Astrocyte (in vitro differentiated cells and primary cell): ENCODE results near the gene CAPN12. TPM values are rescaled to one million over a fixed set of nuclear protein-coding genes. Genes with fewer than 3 reads are reported as not detected.
"Not testable (repeated sequence)": the region's sequence is repeated elsewhere in the genome, so short reads cannot be mapped to it uniquely, and the experiment has no call there.

Source experiments
- DNase-seq: peaks from one replicate; pipeline ENCODE4 v3.0.0-alpha.2; 2010; ENCODE audit warnings: low read depth
- FAIRE-seq: peaks from 2 replicates; lab custom pipeline; 2011; peaks lifted over from hg19 to GRCh38; lab: Jason Lieb, UNC
- H2AFZ ChIP-seq: 2 replicates; pipeline ENCODE4 v1.6.0; 2012; ENCODE audit warnings: low read depth, low read length, inconsistent platforms
- H3K27ac ChIP-seq: 2 replicates; pipeline ENCODE4 v1.5.1; 2011; ENCODE audit warnings: low read depth, low read length, inconsistent platforms
- H3K27me3 ChIP-seq: 2 replicates; pipeline ENCODE4 v1.6.0; 2011; ENCODE audit warnings: low read length, inconsistent platforms; ENCODE audit not compliant: insufficient read depth
- H3K36me3 ChIP-seq: 2 replicates; pipeline ENCODE4 v1.5.1; 2011; ENCODE audit warnings: low read length, inconsistent platforms; ENCODE audit not compliant: insufficient read depth
- H3K4me1 ChIP-seq: 2 replicates; pipeline ENCODE4 v1.5.1; 2011; ENCODE audit warnings: low read length, inconsistent platforms; ENCODE audit not compliant: insufficient read depth
- H3K4me2 ChIP-seq: 2 replicates; pipeline ENCODE4 v1.6.0; 2012; ENCODE audit warnings: low read length, inconsistent platforms
- H3K4me3 ChIP-seq: 2 replicates; pipeline ENCODE4 v1.5.1; 2011; ENCODE audit warnings: low read depth, mild to moderate bottlenecking, low read length, inconsistent platforms; ENCODE audit not compliant: insufficient read depth
- H3K79me2 ChIP-seq: 2 replicates; pipeline ENCODE4 v1.6.0; 2012; ENCODE audit warnings: mild to moderate bottlenecking, low read length, inconsistent platforms; ENCODE audit not compliant: insufficient read depth
- H3K9ac ChIP-seq: 2 replicates; pipeline ENCODE4 v1.6.0; 2012; ENCODE audit warnings: mild to moderate bottlenecking, low read length, inconsistent platforms
- H3K9me3 ChIP-seq: 2 replicates; pipeline ENCODE4 v1.5.1; 2012; ENCODE audit warnings: low read depth, mild to moderate bottlenecking, low read length, inconsistent platforms; ENCODE audit not compliant: insufficient read depth
- H4K20me1 ChIP-seq: 2 replicates; pipeline ENCODE4 v1.6.0; 2012; ENCODE audit warnings: low read length, inconsistent platforms; ENCODE audit not compliant: insufficient read depth
- H3K27ac Mint-ChIP-seq: one replicate; pipeline ENCODE4 v1.8.0; 2021; ENCODE audit warnings: mild to moderate bottlenecking, mixed read lengths; ENCODE audit not compliant: unreplicated experiment
- H3K27me3 Mint-ChIP-seq: one replicate; pipeline ENCODE4 v1.8.0; 2021; ENCODE audit warnings: low read depth, mixed read lengths; ENCODE audit not compliant: unreplicated experiment
- H3K36me3 Mint-ChIP-seq: one replicate; pipeline ENCODE4 v1.8.0; 2021; ENCODE audit warnings: low read depth, mixed read lengths; ENCODE audit not compliant: unreplicated experiment
- H3K4me1 Mint-ChIP-seq: one replicate; pipeline ENCODE4 v1.8.0; 2021; ENCODE audit warnings: low read depth, mixed read lengths; ENCODE audit not compliant: unreplicated experiment
- H3K4me3 Mint-ChIP-seq: one replicate; pipeline ENCODE4 v1.8.0; 2021; ENCODE audit warnings: mild to moderate bottlenecking, moderate library complexity, mixed read lengths; ENCODE audit not compliant: unreplicated experiment
- H3K9me3 Mint-ChIP-seq: one replicate; pipeline ENCODE4 v1.8.0; 2021; ENCODE audit warnings: mild to moderate bottlenecking, mixed read lengths; ENCODE audit not compliant: unreplicated experiment
- EZH2 ChIP-seq: IDR thresholded peaks from 2 replicates; pipeline ENCODE4 v1.6.1; 2012; ENCODE audit warnings: mild to moderate bottlenecking, low read length, inconsistent platforms; ENCODE audit not compliant: insufficient read depth
- total RNA-seq: library from RNA; stranded (reverse); gene quantifications from 2 replicates; pipeline ENCODE4 v1.2.1, GENCODE V29; 2021
- TF ChIP-seq, protein P1 (sequence below): IDR thresholded peaks from 2 replicates; pipeline ENCODE4 v1.5.1; 2011; ENCODE audit warnings: low read depth, mild to moderate bottlenecking, inconsistent platforms, low read length, moderate library complexity; ENCODE audit not compliant: insufficient read depth

The CAPN12 gene
- total RNA-seq, 1 donor from 2014 or later: 4.6 TPM

DNA sequence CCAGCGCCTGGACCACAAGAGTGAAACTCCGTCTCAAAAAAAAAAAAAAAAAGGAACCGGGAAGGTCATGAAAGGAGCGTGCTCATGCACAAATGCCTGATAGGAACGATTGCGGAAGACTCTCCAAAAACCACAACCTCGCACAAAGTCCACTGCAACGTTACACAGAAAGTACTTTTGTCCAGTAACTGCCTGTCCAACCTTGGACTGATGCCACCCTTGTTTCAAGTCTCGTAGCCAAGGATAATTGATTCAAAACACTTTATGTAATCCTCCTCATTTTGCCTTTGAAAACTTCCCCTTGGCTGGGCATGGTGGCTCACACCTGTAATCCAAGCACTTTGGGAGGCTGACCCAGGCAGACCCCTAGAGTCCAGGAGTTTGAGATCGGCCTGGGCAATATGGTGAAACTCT is 15.3 kb upstream of the CAPN12 start:
- Mint-ChIP-seq H3K36me3 (peaks cover 2% of the 10 kb centered on the region), H3K27ac (no peak overlapping the region), H3K9me3 (no peaks in the 10 kb centered on the region), H3K4me1 (no peaks in the 10 kb centered on the region), H3K27me3 (no peaks in the 10 kb centered on the region), H3K4me3 (no peak overlapping the region)
- no peaks in the 10 kb centered on the region for H3K9me3 ChIP-seq
- no peak for FAIRE-seq
- no peak for TF ChIP-seq EZH2
- TF ChIP-seq, protein P1, sequence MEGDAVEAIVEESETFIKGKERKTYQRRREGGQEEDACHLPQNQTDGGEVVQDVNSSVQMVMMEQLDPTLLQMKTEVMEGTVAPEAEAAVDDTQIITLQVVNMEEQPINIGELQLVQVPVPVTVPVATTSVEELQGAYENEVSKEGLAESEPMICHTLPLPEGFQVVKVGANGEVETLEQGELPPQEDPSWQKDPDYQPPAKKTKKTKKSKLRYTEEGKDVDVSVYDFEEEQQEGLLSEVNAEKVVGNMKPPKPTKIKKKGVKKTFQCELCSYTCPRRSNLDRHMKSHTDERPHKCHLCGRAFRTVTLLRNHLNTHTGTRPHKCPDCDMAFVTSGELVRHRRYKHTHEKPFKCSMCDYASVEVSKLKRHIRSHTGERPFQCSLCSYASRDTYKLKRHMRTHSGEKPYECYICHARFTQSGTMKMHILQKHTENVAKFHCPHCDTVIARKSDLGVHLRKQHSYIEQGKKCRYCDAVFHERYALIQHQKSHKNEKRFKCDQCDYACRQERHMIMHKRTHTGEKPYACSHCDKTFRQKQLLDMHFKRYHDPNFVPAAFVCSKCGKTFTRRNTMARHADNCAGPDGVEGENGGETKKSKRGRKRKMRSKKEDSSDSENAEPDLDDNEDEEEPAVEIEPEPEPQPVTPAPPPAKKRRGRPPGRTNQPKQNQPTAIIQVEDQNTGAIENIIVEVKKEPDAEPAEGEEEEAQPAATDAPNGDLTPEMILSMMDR: no peak
- H4K20me1 ChIP-seq: no peaks in the 10 kb centered on the region
- no peaks in the 10 kb centered on the region for H3K27me3 ChIP-seq
- H3K79me2 ChIP-seq: no peaks in the 10 kb centered on the region
- H3K27ac ChIP-seq: no peak overlapping the region
- no peak overlapping the region for H3K4me2 ChIP-seq
- H3K9ac ChIP-seq: no peak overlapping the region
- no peak for DNase-seq
- no peak overlapping the region for H2AFZ ChIP-seq
- H3K4me3 ChIP-seq: no peak overlapping the region
- H3K36me3 ChIP-seq: no peaks in the 10 kb centered on the region
- H3K4me1 ChIP-seq: no peaks in the 10 kb centered on the region

DNA sequence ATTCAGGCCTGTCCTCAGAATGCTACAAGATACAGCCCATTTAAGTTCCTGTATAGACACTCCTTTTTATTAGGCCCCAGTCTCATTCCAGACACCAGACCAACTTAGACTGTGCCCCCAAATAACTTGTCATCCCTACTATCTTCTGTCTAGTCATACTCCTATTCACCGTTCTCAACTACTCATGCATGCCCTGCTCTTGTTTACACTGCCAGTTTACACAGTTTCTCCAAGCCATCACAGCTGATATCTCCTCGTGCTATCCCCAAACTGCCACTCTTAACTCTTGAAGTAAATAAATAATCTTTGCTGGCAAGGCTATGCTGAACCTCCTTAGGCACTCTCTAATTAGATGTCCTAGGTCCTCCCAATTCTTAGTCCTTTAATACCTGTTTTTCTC is 9.9 kb upstream of the CAPN12 start:
- not testable (repeated sequence) for H4K20me1 ChIP-seq, H3K9ac ChIP-seq, H3K79me2 ChIP-seq, H2AFZ ChIP-seq, H3K4me3 ChIP-seq, H3K4me3 Mint-ChIP-seq, H3K4me1 ChIP-seq, H3K9me3 ChIP-seq, H3K4me1 Mint-ChIP-seq, H3K9me3 Mint-ChIP-seq, H3K27ac ChIP-seq, H3K27me3 ChIP-seq, FAIRE-seq, DNase-seq, H3K36me3 Mint-ChIP-seq, H3K4me2 ChIP-seq, H3K27ac Mint-ChIP-seq, H3K36me3 ChIP-seq
- H3K27me3 Mint-ChIP-seq: peaks cover 15% of the 10 kb centered on the region

DNA sequence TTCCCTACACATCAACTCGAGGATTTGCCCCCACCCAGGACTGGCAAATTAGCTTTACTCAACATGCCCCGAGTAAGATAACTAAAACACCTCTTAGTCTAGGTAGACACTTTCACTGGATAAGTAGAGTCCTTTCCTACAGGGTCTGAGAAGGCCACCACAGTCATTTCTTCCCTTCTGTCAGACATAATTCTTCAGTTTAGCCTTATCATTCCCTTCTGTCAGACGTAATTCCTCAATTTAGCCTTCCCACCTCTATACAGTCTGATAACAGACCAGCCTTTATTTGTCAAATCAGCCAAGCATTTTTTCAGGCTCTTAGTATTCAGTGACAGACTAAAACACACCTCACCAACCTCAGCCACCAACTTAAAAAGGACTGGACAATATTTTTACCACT is 9.5 kb upstream of the CAPN12 start:
- not testable (repeated sequence) for H3K9me3 ChIP-seq, H3K4me1 Mint-ChIP-seq, DNase-seq, H3K36me3 ChIP-seq, H3K79me2 ChIP-seq, H3K27ac ChIP-seq, H3K27ac Mint-ChIP-seq, H3K27me3 ChIP-seq, H3K9me3 Mint-ChIP-seq, H3K4me3 Mint-ChIP-seq, H3K36me3 Mint-ChIP-seq, FAIRE-seq, H3K9ac ChIP-seq, H2AFZ ChIP-seq, H3K4me1 ChIP-seq, H3K4me2 ChIP-seq, H3K4me3 ChIP-seq, H4K20me1 ChIP-seq
- peaks cover 15% of the 10 kb centered on the region for H3K27me3 Mint-ChIP-seq

DNA sequence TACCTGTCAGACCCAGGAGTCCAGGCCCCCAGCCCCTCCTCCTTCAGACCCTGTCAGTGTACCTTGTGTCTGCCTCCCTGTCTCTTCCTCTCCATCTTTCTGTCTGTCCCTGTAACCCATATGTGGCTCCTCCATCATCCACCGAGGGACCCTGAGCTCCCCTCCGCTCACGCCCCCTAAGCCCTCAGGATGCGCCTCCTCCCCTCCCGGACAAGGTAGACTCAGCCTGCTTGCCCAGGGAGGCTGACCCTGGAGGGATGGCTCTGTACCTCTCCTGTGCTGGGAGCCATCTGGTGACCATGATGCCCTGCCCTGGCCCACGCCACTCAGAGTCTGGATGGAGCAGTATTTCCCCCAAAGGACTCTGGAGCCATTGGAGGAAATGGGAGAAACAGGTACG is 1.0 kb upstream of the CAPN12 start:
- Histone ChIP-seq H3K79me2 (no peaks in the 10 kb centered on the region), H3K9me3 (no peaks in the 10 kb centered on the region), H3K4me2 (no peak overlapping the region), H3K4me3 (no peak overlapping the region), H3K36me3 (no peaks in the 10 kb centered on the region), H3K9ac (no peak overlapping the region), H4K20me1 (no peaks in the 10 kb centered on the region), H3K4me1 (no peaks in the 10 kb centered on the region), H3K27me3 (no peaks in the 10 kb centered on the region), H2AFZ (no peak overlapping the region), H3K27ac (no peak overlapping the region)
- no peak overlapping the region for H3K27ac Mint-ChIP-seq
- no peak for TF ChIP-seq EZH2
- TF ChIP-seq, protein P1: no peak
- no peaks in the 10 kb centered on the region for H3K36me3 Mint-ChIP-seq
- no peaks in the 10 kb centered on the region for H3K4me1 Mint-ChIP-seq
- no peak overlapping the region for H3K4me3 Mint-ChIP-seq
- no peaks in the 10 kb centered on the region for H3K9me3 Mint-ChIP-seq
- H3K27me3 Mint-ChIP-seq: peaks cover 4% of the 10 kb centered on the region
- DNase-seq (no peak), FAIRE-seq (no peak)
